MCF 10A (cell line): ENCODE data around the gene ROR1. TPM values are rescaled to one million over a fixed set of nuclear protein-coding genes. Genes with fewer than 3 reads are reported as not detected.

ENCODE experiments used
- BruUV-seq: library from RNA; stranded (reverse); fragments of 400-500 nt; replicated peaks from 2 replicates; lab custom pipeline; 2021; lab: Mats Ljungman, UMichigan
- CTCF ChIA-PET: fragments of 300-600 bp; sonication (Branson Sonifier 250); formaldehyde crosslinking; extraction: SDS; loops from one replicate; lab custom pipeline; 2021; ENCODE audit warnings: antibody characterized with exemption, inconsistent platforms; lab: Yijun Ruan, JAX
- POLR2A ChIA-PET: fragments of 300-600, 350-650 bp; sonication (Branson Sonifier 250); formaldehyde crosslinking; extraction: SDS; loops from one replicate; lab custom pipeline; 2020; ENCODE audit warnings: antibody characterized with exemption, inconsistent platforms; lab: Yijun Ruan, JAX
- DNase-seq: peaks from one replicate; pipeline ENCODE4 v3.0.0-alpha.2; 2018; ENCODE audit not compliant: unreplicated experiment
- H3K27ac Mint-ChIP-seq: one replicate; pipeline ENCODE4 v1.8.0; 2022; ENCODE audit warnings: mild to moderate bottlenecking, low read depth, mixed read lengths; ENCODE audit not compliant: unreplicated experiment
- H3K27me3 Mint-ChIP-seq: one replicate; pipeline ENCODE4 v1.8.0; 2022; ENCODE audit warnings: mixed read lengths; ENCODE audit not compliant: insufficient read depth, unreplicated experiment
- H3K36me3 Mint-ChIP-seq: one replicate; pipeline ENCODE4 v1.8.0; 2022; ENCODE audit warnings: mild to moderate bottlenecking, moderate library complexity, mixed read lengths; ENCODE audit not compliant: insufficient read depth, unreplicated experiment
- H3K4me1 Mint-ChIP-seq: one replicate; pipeline ENCODE4 v1.8.0; 2022; ENCODE audit warnings: mixed read lengths; ENCODE audit not compliant: insufficient read depth, unreplicated experiment
- H3K4me3 Mint-ChIP-seq: one replicate; pipeline ENCODE4 v1.8.0; 2022; ENCODE audit warnings: mild to moderate bottlenecking, moderate library complexity, mixed read lengths; ENCODE audit not compliant: unreplicated experiment
- H3K9me3 Mint-ChIP-seq: one replicate; pipeline ENCODE4 v1.8.0; 2022; ENCODE audit warnings: mixed read lengths; ENCODE audit not compliant: unreplicated experiment
- intact Hi-C: fragments of 100-400 bp; cut with micrococcal nuclease; formaldehyde crosslinking; loops from 2 replicates; pipeline ENCODE4 v1.14.1; 2022
- total RNA-seq: library from RNA; stranded (reverse); gene quantifications from 2 replicates; pipeline ENCODE4 v1.2.3, GENCODE V29; 2022
- TF ChIP-seq, protein P1 (sequence below): fragments of 200-600 bp; IDR thresholded peaks from one replicate; pipeline ENCODE4 v1.8.0; 2022; ENCODE audit warnings: antibody characterized with exemption, mild to moderate bottlenecking; ENCODE audit not compliant: unreplicated experiment

The ROR1 gene
- total RNA-seq, 1 experiment from 2014 or later, result 4.6 TPM

DNA sequence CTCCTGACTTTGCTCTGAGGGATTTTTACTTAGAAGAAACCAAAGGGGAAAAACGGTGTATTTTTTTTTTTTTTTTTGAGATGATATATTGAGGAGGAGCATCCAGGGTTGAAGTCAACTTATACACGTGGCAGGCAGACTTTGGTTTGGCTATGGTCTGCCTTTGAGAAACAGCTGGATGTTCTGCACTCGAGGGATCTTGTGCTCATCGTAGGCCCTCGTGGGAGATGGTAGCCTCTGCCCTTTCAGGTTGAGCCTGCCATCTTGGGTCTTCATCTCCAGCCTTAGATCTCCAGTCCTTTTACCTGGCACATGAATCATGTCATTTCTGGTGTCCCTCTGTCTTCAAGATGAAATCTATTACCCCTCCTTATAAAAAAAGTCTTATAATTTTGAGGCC, 362.5 kb downstream of the ROR1 start:
- no peaks in the 10 kb centered on the region for H3K27me3 Mint-ChIP-seq
- TF ChIP-seq, protein P1, sequence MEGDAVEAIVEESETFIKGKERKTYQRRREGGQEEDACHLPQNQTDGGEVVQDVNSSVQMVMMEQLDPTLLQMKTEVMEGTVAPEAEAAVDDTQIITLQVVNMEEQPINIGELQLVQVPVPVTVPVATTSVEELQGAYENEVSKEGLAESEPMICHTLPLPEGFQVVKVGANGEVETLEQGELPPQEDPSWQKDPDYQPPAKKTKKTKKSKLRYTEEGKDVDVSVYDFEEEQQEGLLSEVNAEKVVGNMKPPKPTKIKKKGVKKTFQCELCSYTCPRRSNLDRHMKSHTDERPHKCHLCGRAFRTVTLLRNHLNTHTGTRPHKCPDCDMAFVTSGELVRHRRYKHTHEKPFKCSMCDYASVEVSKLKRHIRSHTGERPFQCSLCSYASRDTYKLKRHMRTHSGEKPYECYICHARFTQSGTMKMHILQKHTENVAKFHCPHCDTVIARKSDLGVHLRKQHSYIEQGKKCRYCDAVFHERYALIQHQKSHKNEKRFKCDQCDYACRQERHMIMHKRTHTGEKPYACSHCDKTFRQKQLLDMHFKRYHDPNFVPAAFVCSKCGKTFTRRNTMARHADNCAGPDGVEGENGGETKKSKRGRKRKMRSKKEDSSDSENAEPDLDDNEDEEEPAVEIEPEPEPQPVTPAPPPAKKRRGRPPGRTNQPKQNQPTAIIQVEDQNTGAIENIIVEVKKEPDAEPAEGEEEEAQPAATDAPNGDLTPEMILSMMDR, result no peak
- ChIA-PET CTCF (interaction anchor here (0.6 to 4.2 kb wide), 51 partner anchors 13 to 523 kb away, joined by 3 to 72 read pairs (median 6); no protein-coding TSS in a partner anchor), POLR2A (interaction anchor here (0.7 to 2.5 kb wide), 13 partner anchors 16 to 462 kb away, joined by 3 to 20 read pairs (median 5); partner anchors contain the start of gene ROR1)
- peaks cover 23% of the 10 kb centered on the region for H3K4me1 Mint-ChIP-seq
- peaks cover 4% of the 10 kb centered on the region for H3K36me3 Mint-ChIP-seq
- no peak overlapping the region for H3K4me3 Mint-ChIP-seq
- no peaks in the 10 kb centered on the region for H3K9me3 Mint-ChIP-seq
- intact Hi-C loops, result loop anchor here (2.0 kb wide), 1 partner anchor 93 kb away; no protein-coding TSS in a partner anchor
- DNase-seq, result no peak
- peak overlapping the region; percentile 12 for H3K27ac Mint-ChIP-seq
- BruUV-seq, result no TSS peak

DNA sequence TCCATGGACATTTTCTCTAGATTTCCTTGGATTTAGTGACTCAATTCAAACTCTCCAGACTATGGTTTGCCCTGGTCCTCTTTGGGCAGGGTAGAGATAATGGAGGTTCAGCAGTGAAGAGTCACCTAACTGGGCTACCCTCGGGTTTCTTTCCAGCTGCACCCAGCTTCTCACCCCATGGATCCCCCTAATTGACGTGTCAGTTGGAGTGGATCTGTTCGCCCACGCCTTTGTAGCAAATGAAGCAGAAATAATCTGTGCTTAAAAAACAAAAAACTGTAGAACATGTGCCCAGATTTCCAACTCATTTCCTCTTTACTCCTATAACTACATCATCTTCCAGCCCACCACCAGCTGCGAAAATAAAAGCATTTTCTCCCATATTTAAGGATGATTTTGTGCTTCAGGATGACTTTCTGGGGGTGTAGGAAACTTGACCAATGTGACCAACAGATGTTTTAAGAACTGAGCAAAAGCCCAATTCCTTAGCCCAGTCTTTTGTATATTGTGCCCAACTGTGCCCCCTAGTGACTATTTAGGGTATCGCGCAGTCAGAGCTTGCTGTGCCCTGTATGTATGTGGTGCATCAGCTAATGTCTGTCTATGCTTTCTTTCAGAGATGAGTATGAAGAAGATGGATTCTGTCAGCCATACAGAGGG, 363.1 kb downstream of the ROR1 start:
- POLR2A ChIA-PET, result interaction anchor here (0.6 to 2.7 kb wide), 14 partner anchors 16 to 463 kb away, joined by 3 to 20 read pairs (median 6); partner anchors contain the start of gene ROR1
- intact Hi-C loops, result loop anchor here (1.0 to 2.0 kb wide), 8 partner anchors 94 to 522 kb away; no protein-coding TSS in a partner anchor
- no peaks in the 10 kb centered on the region for H3K9me3 Mint-ChIP-seq
- DNase-seq, result peak; percentile 85
- TF ChIP-seq, protein P1, result peak; percentile 77
- H3K4me1 Mint-ChIP-seq, result peaks cover 23% of the 10 kb centered on the region
- no peak overlapping the region for H3K4me3 Mint-ChIP-seq
- BruUV-seq, result no TSS peak
- H3K27me3 Mint-ChIP-seq, result no peaks in the 10 kb centered on the region
- H3K36me3 Mint-ChIP-seq, result peaks cover 4% of the 10 kb centered on the region
- CTCF ChIA-PET, result interaction anchor here (0.6 to 4.2 kb wide), 75 partner anchors 12 to 1131 kb away, joined by 3 to 72 read pairs (median 4); partner anchors contain the start of gene ROR1
- peak overlapping the region; percentile 27 for H3K27ac Mint-ChIP-seq

DNA sequence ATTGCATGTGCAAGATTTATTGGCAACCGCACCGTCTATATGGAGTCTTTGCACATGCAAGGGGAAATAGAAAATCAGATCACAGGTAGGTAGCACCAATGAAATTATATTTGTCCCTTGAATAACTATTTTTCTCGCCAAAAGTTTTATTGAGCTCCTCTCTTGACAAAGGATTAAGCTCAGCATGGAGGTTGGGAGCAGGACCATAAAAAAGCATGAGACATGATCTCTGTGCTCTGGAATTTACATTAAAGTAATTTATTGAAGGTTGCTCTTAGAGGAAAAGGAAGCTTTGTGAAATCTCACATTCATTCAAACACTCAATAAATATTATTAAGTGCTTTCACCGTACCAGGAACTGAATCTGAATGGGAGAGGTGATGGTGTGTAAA, 363.6 kb downstream of the ROR1 start:
- peak overlapping the region; percentile 27 for H3K27ac Mint-ChIP-seq
- peaks cover 4% of the 10 kb centered on the region for H3K36me3 Mint-ChIP-seq
- H3K4me1 Mint-ChIP-seq, result peaks cover 23% of the 10 kb centered on the region
- ChIA-PET CTCF (interaction anchor here (0.6 to 4.2 kb wide), 66 partner anchors 10 to 1131 kb away, joined by 3 to 72 read pairs (median 5); partner anchors contain the start of gene ROR1), POLR2A (interaction anchor here (0.6 to 2.7 kb wide), 11 partner anchors 15 to 446 kb away, joined by 3 to 20 read pairs (median 6); partner anchors contain the start of gene ROR1)
- no peaks in the 10 kb centered on the region for H3K27me3 Mint-ChIP-seq
- no peaks in the 10 kb centered on the region for H3K9me3 Mint-ChIP-seq
- intact Hi-C loops, result loop anchor here (1.0 to 2.0 kb wide), 8 partner anchors 95 to 522 kb away; no protein-coding TSS in a partner anchor
- no peak overlapping the region for H3K4me3 Mint-ChIP-seq
- BruUV-seq, result no TSS peak
- TF ChIP-seq, protein P1, result no peak
- no peak for DNase-seq

DNA sequence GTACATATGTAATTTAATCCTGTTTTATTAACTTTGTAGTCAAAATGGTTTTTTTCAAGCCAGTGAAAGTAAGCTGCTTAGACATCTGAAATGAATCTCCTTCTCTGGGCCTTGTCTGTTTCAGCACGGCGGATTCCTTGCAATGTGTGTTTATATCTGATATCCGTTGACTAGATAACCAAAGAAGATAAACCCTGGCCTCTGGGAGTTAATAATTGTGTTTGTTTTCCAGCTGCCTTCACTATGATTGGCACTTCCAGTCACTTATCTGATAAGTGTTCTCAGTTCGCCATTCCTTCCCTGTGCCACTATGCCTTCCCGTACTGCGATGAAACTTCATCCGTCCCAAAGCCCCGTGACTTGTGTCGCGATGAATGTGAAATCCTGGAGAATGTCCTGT, 366.1 kb downstream of the ROR1 start:
- TF ChIP-seq, protein P1, result no peak
- Mint-ChIP-seq H3K4me1 (peaks cover 7% of the 10 kb centered on the region), H3K9me3 (no peaks in the 10 kb centered on the region), H3K27ac (no peak overlapping the region), H3K27me3 (no peaks in the 10 kb centered on the region), H3K36me3 (peaks cover 4% of the 10 kb centered on the region), H3K4me3 (no peak overlapping the region)
- BruUV-seq, result no TSS peak
- intact Hi-C loops, result no loop called here
- no peak for DNase-seq
- ChIA-PET CTCF (interaction anchor here (1.1 to 2.5 kb wide), 2 partner anchors 204 to 367 kb away, joined by 4 to 12 read pairs; partner anchors contain the start of gene ROR1), POLR2A (interaction anchor here (1.3 kb wide), 1 partner anchor 448 kb away, joined by 4 read pairs; no protein-coding TSS in a partner anchor)
